DND-41 (cell line): Measurements from ENCODE around the gene CERS6.

Source experiments
- ATAC-seq: fragments of 200-7000 bp; cut with Tn5 transposase; 3 replicates; pipeline ENCODE4 v1.9.1; 2021; ENCODE audit warnings: low read depth; ENCODE audit not compliant: insufficient read depth
- DNase-seq: peaks from one replicate; pipeline ENCODE4 v3.0.0-alpha.2; 2020
- H2AFZ ChIP-seq: 2 replicates; pipeline ENCODE4 v1.6.0; 2012; ENCODE audit warnings: low read depth, low read length
- H3K27ac ChIP-seq: 2 replicates; pipeline ENCODE4 v1.5.1; 2012; ENCODE audit warnings: low read length, inconsistent platforms
- H3K27me3 ChIP-seq: fragments of 200-600 bp; sonication (generic); 2 replicates; pipeline ENCODE4 v1.6.0; 2012; ENCODE audit warnings: low read length, mild to moderate bottlenecking, inconsistent platforms; ENCODE audit not compliant: insufficient read depth, poor library complexity
- H3K36me3 ChIP-seq: 2 replicates; pipeline ENCODE4 v1.5.1; 2012; ENCODE audit warnings: low read length, inconsistent platforms; ENCODE audit not compliant: insufficient read depth
- H3K4me1 ChIP-seq: 2 replicates; pipeline ENCODE4 v1.5.1; 2012; ENCODE audit warnings: mild to moderate bottlenecking, low read length; ENCODE audit not compliant: insufficient read depth
- H3K4me2 ChIP-seq: 2 replicates; pipeline ENCODE4 v1.6.0; 2012; ENCODE audit warnings: mild to moderate bottlenecking, moderate library complexity, low read length, inconsistent platforms; ENCODE audit not compliant: insufficient read depth
- H3K4me3 ChIP-seq, 2 experiments: fragments of 200-600 bp in 1 of 2; shearing (Covaris generic) in 1 of 2; 2 replicates each; pipeline ENCODE4 v1.5.1; 2012 to 2016; ENCODE audit warnings: inconsistent platforms in 2 of 2, low read length in 2 of 2, mild to moderate bottlenecking in 2 of 2, low read depth in 1 of 2, moderate library complexity in 1 of 2
- H3K79me2 ChIP-seq: 2 replicates; pipeline ENCODE4 v1.6.0; 2012; ENCODE audit warnings: low read length, inconsistent platforms; ENCODE audit not compliant: insufficient read depth
- H3K9ac ChIP-seq: 2 replicates; pipeline ENCODE4 v1.6.0; 2012; ENCODE audit warnings: low read depth, mild to moderate bottlenecking, inconsistent platforms, low read length, moderate library complexity
- H3K9me3 ChIP-seq: 2 replicates; pipeline ENCODE4 v1.5.1; 2012; ENCODE audit warnings: low read length, moderate library complexity, mild to moderate bottlenecking, inconsistent platforms; ENCODE audit not compliant: insufficient read depth, severe bottlenecking
- H4K20me1 ChIP-seq: 2 replicates; pipeline ENCODE4 v1.6.0; 2012; ENCODE audit warnings: low read length; ENCODE audit not compliant: insufficient read depth
- CTCF ChIP-seq: IDR thresholded peaks from 2 replicates; pipeline ENCODE4 v1.5.1; 2012; ENCODE audit warnings: borderline replicate concordance, low read length, moderate library complexity, mild to moderate bottlenecking; ENCODE audit not compliant: poor library complexity, severe bottlenecking; ENCODE audit errors: extremely low read depth
- EZH2 ChIP-seq: IDR thresholded peaks from 3 replicates; pipeline ENCODE4 v1.6.1; 2012; ENCODE audit warnings: borderline replicate concordance, low read depth, mild to moderate bottlenecking, moderate library complexity, low read length, inconsistent platforms; ENCODE audit not compliant: severe bottlenecking

CERS6 gene

DNA sequence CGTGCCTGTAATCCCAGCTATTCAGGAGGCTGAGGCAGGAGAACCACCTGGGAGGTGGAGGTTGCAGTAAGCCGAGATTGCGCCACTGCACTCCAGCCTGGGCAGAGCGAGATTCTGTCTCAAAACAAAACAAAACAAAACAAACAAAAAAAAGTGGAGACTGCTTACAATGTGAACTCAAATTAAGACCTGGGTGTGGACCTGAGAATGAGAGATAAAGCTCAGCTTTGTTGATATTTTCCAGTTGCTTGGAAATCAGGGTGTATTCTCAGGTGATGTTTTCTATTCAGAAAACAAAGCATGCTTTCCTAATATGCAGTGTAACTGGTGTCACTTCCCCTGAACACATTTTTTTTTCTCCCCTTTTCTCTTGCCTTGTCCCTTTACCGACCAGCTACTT lies 5.3 kb upstream of the CERS6 start:
- Histone ChIP-seq H3K4me1 (peaks cover 11% of the 10 kb centered on the region), H3K36me3 (no peaks in the 10 kb centered on the region), H3K9me3 (peaks cover 2% of the 10 kb centered on the region), H3K4me2 (no peak overlapping the region), H3K9ac (no peak overlapping the region), H3K79me2 (no peaks in the 10 kb centered on the region), H4K20me1 (no peaks in the 10 kb centered on the region), H3K4me3 (no peak overlapping the region), H3K27ac (no peak overlapping the region), H3K27me3 (no peaks in the 10 kb centered on the region), H2AFZ (no peak overlapping the region)
- DNase-seq (no peak), ATAC-seq (no peak)
- no peak for TF ChIP-seq CTCF
- TF ChIP-seq EZH2, result no peak

DNA sequence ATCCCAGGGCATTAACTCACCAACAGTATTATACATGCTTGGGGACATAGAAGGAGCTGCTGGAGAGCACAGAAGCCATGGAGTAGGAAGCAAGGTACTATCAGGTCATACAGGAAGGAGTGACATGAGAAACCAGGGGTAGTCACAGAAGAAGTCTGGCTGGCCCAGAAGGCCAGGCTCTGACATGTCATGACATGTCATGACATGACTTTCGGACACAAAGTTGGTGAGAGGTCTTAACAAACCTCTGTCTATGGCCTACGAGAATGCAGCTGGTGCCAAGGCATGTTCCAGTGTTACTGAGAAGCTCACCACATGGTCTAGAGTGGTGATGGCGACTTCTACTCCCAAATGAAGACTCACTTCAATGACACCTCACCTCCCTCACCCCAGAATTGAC lies 3.3 kb upstream of the CERS6 start:
- Histone ChIP-seq H3K4me3 (no peak overlapping the region), H3K9ac (no peak overlapping the region), H3K4me2 (no peak overlapping the region), H3K9me3 (no peaks in the 10 kb centered on the region), H3K36me3 (no peaks in the 10 kb centered on the region; the same call in 1 of the 2 replicates), H3K27me3 (no peaks in the 10 kb centered on the region), H4K20me1 (no peaks in the 10 kb centered on the region), H3K79me2 (peaks cover 16% of the 10 kb centered on the region), H2AFZ (no peak overlapping the region), H3K27ac (no peak overlapping the region), H3K4me1 (peaks cover 23% of the 10 kb centered on the region)
- DNase-seq (no peak), ATAC-seq (no peak)
- no peak for TF ChIP-seq CTCF

DNA sequence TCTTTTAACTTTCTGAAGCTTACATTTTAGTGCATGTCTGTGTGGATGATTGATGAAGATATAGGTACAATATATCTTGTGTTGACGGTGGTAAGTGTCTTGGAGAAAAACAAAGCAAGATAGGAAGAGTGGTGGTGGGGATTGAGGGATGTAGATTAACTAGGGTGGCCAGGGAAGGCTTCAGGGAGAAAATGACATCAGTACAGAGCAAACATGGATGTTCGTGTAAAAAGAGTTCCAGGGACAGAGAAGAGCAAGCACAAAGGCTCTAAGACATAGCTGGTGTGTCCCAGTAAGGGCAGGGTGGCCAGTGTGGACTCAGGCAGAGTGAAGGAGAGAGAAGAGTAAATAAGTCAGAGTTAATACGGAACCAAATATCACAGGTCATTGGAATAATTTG lies 2.7 kb upstream of the CERS6 start:
- peaks cover 29% of the 10 kb centered on the region for H3K4me1 ChIP-seq
- no peak overlapping the region for H3K4me2 ChIP-seq
- no peak overlapping the region for H2AFZ ChIP-seq
- no peaks in the 10 kb centered on the region for H4K20me1 ChIP-seq
- ATAC-seq, result no peak
- no peaks in the 10 kb centered on the region for H3K9me3 ChIP-seq
- H3K27ac ChIP-seq, result no peak overlapping the region
- peaks cover 22% of the 10 kb centered on the region for H3K79me2 ChIP-seq
- no peak for TF ChIP-seq EZH2
- TF ChIP-seq CTCF, result no peak
- H3K4me3 ChIP-seq, result no peak overlapping the region
- no peak for DNase-seq
- H3K27me3 ChIP-seq, result no peaks in the 10 kb centered on the region
- no peaks in the 10 kb centered on the region; the same call in 1 of the 2 replicates for H3K36me3 ChIP-seq
- no peak overlapping the region for H3K9ac ChIP-seq
